ENCODE measurements around the gene ARVCF. TPM values are rescaled to one million over a fixed set of nuclear protein-coding genes. Genes with fewer than 3 reads are reported as not detected.

The ARVCF gene
- total and polyA plus RNA-seq, 4 donors: 10.0 to 23.4 (median 16.6) TPM

DNA sequence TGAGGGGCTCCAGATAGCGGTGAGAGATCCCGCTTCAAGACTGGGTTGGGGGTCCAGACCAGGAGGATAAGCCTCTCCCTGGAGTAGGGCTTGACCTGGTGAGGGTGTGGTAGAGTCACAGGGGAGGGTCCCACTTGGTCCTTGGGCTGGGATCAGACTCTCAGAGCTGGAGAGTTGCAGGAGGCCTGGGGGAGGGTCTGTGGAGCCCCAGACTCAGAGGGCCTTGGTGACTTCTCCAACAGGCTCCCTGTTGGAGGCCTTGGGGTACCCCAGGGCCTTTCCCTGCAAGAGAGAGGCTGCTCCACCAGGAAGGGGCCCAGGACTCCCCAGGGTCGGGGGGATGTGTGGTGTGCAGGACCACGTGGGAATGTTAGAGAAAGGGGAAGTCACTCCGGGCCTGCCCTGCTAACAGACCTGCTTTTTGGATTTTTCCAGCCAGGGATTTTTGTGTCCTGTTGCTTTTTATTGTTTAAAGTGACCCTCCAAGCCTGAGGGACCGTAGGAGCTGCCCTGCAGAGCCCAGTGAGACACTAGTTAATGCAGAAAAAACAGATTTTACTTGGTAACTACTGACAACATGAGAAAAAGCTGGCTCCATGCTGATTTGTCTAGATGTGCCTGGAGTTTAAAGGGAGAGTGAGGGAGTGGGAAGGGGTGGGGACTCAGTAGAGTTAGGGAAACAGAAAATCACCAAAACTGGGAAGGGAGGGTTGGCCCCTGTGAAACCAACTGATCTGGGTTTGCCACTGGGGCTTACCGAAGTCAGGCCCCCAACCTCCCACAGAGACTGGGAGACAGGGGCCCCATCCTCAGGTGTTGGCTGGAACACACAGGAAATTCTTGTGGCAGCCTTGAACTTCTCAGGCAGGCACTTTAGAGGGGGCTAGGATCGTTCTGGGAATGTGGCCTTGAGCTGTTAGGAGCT lies 74.2 kb downstream of the ARVCF start:
- peak overlapping the region; percentile 88 to 95 for H3K9ac ChIP-seq (ENCODE audit: insufficient read depth in 1 of 2, low read length in 2 of 2)
- H3K27me3 ChIP-seq (ENCODE audit: control insufficient read depth in 3 of 3, insufficient read depth in 3 of 3, low read length in 2 of 3): no peaks in the 10 kb centered on the region
- no peaks in the 10 kb centered on the region for H3K36me3 ChIP-seq (ENCODE audit: control insufficient read depth in 4 of 4, insufficient read depth in 4 of 4, low read length in 4 of 4)
- H3K4me3 ChIP-seq: peak overlapping the region; percentile 72
- no peaks in the 10 kb centered on the region for H3K9me3 ChIP-seq (ENCODE audit: control insufficient read depth in 4 of 4, insufficient read depth in 3 of 4, low read length in 3 of 4)
- DNase-seq (peak; percentile 47 to 87 (median 79)), ATAC-seq (ENCODE audit: insufficient read depth, low FRiP score) (no peak)
- H3K27ac ChIP-seq (ENCODE audit: low read depth in 1 of 2, low read length in 1 of 2): peak overlapping the region; percentile 89 to 91
- WGBS, 2 donors: 6% methylated on average over 8 of the region's 8 CpGs
- peaks cover 7 to 28% (median 9%) of the 10 kb centered on the region in 5 donors for H3K4me1 ChIP-seq (ENCODE audit: control insufficient read depth in 5 of 5, insufficient read depth in 5 of 5, low read length in 5 of 5)
- TF ChIP-seq, protein P1, sequence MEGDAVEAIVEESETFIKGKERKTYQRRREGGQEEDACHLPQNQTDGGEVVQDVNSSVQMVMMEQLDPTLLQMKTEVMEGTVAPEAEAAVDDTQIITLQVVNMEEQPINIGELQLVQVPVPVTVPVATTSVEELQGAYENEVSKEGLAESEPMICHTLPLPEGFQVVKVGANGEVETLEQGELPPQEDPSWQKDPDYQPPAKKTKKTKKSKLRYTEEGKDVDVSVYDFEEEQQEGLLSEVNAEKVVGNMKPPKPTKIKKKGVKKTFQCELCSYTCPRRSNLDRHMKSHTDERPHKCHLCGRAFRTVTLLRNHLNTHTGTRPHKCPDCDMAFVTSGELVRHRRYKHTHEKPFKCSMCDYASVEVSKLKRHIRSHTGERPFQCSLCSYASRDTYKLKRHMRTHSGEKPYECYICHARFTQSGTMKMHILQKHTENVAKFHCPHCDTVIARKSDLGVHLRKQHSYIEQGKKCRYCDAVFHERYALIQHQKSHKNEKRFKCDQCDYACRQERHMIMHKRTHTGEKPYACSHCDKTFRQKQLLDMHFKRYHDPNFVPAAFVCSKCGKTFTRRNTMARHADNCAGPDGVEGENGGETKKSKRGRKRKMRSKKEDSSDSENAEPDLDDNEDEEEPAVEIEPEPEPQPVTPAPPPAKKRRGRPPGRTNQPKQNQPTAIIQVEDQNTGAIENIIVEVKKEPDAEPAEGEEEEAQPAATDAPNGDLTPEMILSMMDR (IDR thresholded peaks at IDR 0.05; ENCODE audit: control extremely low read depth, extremely low read depth): no peak

DNA sequence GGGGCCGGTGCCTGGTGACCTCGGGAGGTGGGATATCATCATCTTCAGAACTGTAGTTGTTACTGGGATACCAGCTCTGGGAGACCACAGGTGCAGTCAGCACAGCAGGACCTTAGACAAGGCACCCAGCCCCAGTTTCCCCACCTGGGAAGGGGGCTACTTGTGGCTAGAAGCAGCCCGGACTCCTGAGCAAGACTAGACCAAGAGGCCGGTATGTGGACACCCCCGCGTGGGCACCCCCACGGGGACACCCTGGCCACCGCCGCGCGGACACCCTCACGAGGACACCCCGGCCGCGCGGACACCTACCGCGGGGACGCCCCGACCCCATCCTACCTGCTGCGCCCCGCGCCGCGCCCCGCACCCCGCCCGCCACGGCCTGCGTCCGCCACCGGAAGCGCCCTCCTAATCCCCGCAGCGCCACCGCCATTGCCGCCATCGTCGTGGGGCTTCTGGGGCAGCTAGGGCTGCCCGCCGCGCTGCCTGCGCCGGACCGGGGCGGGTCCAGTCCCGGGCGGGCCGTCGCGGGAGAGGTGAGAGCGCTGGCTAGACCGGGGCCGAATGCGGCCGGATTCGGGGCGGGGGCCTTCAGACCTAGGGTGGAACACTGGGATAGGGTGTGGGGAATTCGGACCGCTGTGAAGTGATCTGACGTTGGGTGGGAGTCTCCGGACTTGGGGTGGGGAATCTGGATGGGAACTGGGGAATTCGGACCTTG lies 75.1 kb downstream of the ARVCF start, which contains the start of the genes COMT and TXNRD2:
Gene COMT (plus strand): TSS at position 408 of the 718 bp plus-strand sequence. CDS start 20,755 bp downstream, outside the sequence.
Gene TXNRD2 (minus strand): TSS at position 454 of the 718 bp plus-strand sequence. CDS start 15 bp downstream, at position 439.
- no peaks in the 10 kb centered on the region for H3K27me3 ChIP-seq (ENCODE audit: control insufficient read depth in 3 of 3, insufficient read depth in 3 of 3, low read length in 2 of 3)
- peak within 1 kb of the TSS; percentile 89 to 91 for H3K27ac ChIP-seq (ENCODE audit: low read depth in 1 of 2, low read length in 1 of 2)
- H3K9me3 ChIP-seq (ENCODE audit: control insufficient read depth in 4 of 4, insufficient read depth in 3 of 4, low read length in 3 of 4): peaks cover 0 to 2% (median 0%) of the 10 kb centered on the region in 4 donors
- H3K4me1 ChIP-seq (ENCODE audit: control insufficient read depth in 5 of 5, insufficient read depth in 5 of 5, low read length in 5 of 5): peaks cover 7 to 26% (median 9%) of the 10 kb centered on the region in 5 donors
- H3K4me3 ChIP-seq: peak within 1 kb of the TSS; percentile 72
- H3K9ac ChIP-seq (ENCODE audit: insufficient read depth in 1 of 2, low read length in 2 of 2): peak within 1 kb of the TSS; percentile 88 to 95
- TF ChIP-seq, protein P1 (IDR thresholded peaks at IDR 0.05; ENCODE audit: control extremely low read depth, extremely low read depth): no peak
- DNase-seq (peak; percentile 74 to 77 (median 75)), ATAC-seq (ENCODE audit: insufficient read depth, low FRiP score) (peak; percentile 90)
- 0 to 1% methylated on average over 52 to 63 of the region's 63 CpGs for WGBS, 2 donors
- no peaks in the 10 kb centered on the region for H3K36me3 ChIP-seq (ENCODE audit: control insufficient read depth in 4 of 4, insufficient read depth in 4 of 4, low read length in 4 of 4)

DNA sequence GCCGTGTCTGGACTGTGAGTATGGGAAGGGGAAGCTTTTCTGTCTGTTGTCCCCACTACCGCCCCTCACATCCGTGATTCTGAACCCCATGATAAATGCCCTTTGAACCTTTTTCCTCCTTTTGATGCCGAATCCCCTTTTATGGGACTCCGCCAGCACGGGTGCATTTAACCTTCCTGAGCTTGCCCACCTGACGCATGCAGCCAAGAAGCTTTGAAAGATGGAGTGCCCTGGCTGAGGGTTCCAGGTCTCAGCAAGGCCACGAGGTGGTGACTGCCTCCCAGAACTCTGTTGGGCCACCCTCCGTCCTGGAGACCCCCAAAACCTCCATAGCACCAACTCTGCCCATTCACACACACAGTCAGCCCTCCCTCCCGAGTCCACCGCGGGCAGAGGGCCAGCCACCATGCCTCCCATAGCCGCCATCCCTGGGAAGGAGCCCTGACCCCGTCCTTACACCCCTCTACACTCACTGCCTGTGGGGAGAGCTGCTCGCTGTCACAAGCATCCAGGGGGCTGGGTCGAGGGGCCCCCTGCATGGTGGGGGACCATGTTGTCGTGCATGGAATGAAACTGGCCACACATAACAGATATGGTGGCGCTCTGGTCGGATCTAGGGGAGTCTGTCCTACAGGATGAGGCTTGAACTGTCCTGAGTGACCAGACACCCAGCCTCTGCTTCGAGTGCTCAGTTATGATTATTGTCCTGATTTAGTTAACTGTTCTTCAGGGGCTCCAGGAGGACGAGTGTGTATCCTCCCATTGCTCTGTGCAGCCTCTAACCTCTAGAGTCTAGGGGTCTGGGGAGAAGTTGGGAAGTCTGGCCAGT lies 75.9 kb downstream of the ARVCF start:
- Histone ChIP-seq H3K4me1 (ENCODE audit: control insufficient read depth in 5 of 5, insufficient read depth in 5 of 5, low read length in 5 of 5) (peaks cover 7 to 26% (median 9%) of the 10 kb centered on the region in 5 donors), H3K27ac (ENCODE audit: low read depth in 1 of 2, low read length in 1 of 2) (peak overlapping the region; percentile 89 to 91), H3K9me3 (ENCODE audit: control insufficient read depth in 4 of 4, insufficient read depth in 3 of 4, low read length in 3 of 4) (peaks cover 0 to 5% (median 0%) of the 10 kb centered on the region in 4 donors), H3K27me3 (ENCODE audit: control insufficient read depth in 3 of 3, insufficient read depth in 3 of 3, low read length in 2 of 3) (no peaks in the 10 kb centered on the region), H3K4me3 (peak overlapping the region; percentile 72), H3K36me3 (ENCODE audit: control insufficient read depth in 4 of 4, insufficient read depth in 4 of 4, low read length in 4 of 4) (no peaks in the 10 kb centered on the region), H3K9ac (ENCODE audit: insufficient read depth in 1 of 2, low read length in 2 of 2) (peak overlapping the region in 1 of 2 donors; percentile 81)
- DNase-seq (no peak), ATAC-seq (ENCODE audit: insufficient read depth, low FRiP score) (no peak)
- TF ChIP-seq, protein P1 (IDR thresholded peaks at IDR 0.05; ENCODE audit: control extremely low read depth, extremely low read depth): no peak
- WGBS, 2 donors: 73% methylated on average over 21 of the region's 21 CpGs

Data from lung (tissue), 12 donors.